Astrocyte of the hippocampus (primary cell): Measurements from ENCODE around the gene DBNDD1.
"Not testable (repeated sequence)": the region's sequence is repeated elsewhere in the genome, so short reads cannot be mapped to it uniquely, and the experiment has no call there.

Experiments
- DNase-seq: peaks from one replicate; pipeline ENCODE4 v3.0.0; 2011; ENCODE audit warnings: low read depth, low spot score

DBNDD1 gene

DNA sequence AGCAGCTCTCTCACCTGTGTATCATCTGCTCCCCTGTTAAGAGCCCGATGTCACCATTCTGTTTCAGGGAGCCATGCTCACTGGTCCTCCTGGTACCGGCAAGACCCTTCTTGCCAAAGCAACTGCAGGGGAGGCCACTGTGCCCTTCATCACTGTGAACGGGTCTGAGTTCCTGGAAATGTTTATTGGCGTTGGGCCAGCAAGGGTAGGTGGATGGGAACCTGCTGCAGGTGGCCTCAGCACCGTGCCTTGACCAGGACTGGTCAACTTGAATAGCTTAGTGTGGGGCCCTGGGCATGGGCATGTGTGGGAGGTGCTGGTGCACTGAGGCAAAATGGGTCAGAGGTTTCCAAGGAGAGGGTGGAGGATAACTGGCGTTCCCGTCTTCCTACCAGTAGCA is 28.5 kb downstream of the DBNDD1 start:
- DNase-seq = no peak

DNA sequence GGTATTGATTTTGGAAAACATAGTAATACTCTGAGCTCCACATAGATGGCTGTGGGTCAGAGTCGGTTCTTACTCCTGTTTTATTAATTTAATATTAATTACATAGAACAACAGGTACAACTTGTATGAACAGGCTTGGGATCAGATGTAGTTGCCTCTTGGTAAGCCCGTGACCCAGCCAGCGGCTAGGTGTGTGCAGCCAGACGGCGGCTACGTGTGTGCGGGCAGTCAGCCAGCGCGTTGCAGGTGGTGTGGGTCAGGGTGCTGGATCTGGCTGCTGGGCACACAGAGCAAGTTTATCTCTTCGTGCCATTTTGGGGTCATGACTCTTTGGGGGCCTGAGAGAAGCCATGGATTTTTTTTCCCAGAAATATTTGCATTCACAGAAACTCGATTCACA is 30.3 kb downstream of the DBNDD1 start:
- no peak for DNase-seq

DNA sequence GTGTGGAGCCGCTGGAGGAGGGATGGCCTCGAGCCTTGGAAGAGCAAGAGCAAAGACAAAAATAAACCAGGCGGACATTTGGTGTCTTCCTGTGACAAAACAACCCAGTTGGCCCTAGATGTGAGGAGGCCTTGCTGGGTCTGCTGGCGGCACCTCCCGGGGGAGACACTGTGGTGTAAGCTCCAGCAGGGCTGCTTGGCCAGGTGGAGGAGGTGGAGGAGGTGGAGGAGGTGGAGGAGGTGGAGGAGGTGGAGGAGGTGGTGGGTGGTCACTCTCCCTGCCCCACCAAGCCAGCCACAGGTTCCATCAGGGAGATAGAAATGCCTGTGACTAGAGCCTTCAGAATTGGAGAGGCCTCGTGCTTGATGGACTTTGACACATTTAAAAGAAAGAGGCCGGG is 32.1 kb downstream of the DBNDD1 start:
- no peak for DNase-seq

DNA sequence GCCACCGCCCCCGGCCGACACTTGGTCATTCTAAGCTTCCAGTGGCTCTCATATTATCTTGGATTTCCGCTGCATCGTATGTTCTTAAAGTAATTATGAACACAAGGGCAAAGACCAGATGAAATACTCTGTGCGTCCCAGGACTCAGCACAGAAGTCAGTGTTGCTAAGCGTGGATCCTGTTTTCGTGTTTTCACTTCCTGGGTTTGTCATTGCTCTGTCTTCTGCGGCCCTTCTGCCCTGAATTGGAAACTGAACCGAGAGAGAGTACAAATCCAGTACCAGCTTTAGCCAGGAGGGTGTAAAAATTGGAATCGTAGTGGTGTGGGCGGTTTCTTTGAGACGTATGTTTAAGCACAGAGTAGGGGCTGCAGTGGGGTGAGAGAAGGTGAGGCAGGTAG is 32.7 kb downstream of the DBNDD1 start:
- no peak for DNase-seq

DNA sequence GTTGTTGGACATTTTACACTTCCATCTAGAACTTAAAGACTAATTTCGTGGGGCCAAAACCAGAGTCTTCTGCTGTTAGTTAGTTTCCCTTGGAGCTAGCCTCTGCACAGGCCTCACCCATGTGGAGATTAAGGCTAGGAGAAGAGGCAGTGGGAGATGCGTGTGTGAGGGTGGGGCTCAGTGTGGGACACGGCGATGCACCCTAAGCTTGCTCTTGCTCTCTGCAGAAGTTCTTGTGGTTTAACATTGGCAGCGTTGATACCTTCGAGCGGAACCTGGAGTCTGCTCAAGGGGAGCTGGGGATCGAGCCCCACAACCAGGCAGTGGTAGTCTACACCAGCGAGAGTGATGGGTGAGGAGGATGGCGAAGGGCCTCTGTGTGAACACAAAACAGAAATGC is 34.0 kb downstream of the DBNDD1 start:
- DNase-seq = no peak

DNA sequence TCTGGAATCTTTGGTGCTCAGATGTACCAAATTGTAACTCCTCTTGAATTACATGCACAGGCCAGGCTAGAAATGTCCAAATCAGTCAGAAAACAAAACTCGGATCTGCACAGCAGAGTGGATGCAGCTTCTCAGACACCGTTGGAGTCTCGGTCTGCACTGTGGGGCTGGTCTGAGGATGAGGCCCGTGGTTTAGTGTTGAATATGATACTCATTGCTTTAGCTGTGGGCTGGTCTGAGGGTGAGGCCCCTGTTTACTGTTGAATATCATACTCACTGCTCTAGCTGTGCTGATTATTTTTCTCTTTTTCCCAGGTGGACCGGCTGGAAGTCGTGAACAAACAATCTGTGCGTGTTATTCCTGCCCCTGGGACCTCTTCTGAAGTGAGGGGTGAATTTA is 35.0 kb downstream of the DBNDD1 start:
- no peak for DNase-seq

DNA sequence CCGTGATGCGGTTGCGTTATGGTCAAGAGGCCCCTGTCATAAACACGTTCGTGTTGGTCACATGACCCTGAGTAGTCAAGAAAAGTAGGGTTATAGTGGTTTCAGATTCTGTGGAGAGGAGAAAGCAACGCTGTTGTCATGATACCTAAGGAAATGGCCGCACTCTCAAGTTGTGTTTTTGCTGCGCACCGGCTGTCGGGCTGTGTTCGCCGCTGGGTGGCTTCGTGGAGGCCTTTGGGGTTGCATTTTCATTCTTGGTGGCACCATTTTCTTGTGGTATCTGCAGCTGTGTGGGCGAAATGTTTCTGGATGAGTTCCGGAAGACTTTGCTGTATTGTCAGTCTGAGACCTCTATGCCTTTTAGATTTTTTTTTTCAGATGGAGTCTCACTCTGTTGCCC is 35.7 kb downstream of the DBNDD1 start:
- no peak for DNase-seq

DNA sequence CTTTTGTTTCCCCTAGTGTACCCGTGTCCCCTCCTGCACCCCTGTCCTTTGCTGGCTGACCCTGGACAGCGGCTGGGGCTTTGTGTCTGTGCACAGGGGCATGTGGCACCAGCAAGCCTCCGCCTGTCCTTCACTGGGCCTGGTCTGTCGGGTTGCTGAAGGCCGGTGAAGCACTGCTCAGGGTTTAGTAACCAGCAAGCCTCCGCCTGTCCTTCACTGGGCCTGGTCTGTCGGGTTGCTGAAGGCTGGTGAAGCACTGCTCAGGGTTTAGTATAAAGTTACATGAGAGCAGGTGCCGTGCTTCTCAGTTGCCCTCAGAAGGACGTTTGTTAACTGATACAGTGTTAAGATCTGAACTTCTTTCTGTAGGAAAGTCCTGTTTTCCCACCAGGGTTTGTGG is 36.9 kb downstream of the DBNDD1 start:
- DNase-seq = no peak

DNA sequence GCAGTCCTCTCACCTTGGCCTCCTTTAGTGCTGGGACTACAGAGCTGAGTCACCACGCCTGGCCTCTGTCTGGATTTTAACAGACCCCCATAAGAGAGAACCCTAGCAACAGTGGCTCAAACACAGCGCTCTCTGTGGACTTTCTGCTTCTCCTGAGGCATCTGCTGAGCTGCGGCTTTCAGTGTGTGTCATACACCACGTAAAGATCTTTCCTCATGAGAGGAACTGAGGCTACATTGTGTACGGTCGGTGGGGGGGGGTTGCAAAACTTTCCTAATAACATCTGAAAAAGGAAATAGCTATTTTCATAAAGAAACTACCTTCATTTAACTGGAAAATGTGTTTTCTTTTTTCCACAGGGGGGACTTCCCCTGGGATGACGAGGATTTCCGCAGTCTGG is 37.8 kb downstream of the DBNDD1 start:
- DNase-seq = no peak

DNA sequence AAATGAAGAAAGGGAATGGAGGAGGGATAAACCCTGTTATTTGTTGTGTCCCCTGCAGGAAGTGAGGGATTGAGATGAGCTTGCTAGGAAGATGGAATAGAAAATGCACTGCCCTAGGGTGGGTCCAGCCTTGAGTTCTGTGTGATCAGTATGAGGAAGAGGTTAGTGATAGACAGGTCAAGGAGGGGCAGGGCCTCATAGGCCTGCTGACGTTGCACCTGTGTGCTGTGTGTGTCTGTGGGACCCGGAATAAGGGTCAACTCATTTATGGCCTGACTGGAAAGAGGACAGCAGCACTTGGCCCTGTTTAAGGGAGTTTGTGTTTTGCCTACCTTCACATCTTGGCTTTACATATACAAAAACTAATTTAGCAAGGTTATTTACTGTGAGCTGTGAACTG is 44.4 kb downstream of the DBNDD1 start:
- no peak for DNase-seq

DNA sequence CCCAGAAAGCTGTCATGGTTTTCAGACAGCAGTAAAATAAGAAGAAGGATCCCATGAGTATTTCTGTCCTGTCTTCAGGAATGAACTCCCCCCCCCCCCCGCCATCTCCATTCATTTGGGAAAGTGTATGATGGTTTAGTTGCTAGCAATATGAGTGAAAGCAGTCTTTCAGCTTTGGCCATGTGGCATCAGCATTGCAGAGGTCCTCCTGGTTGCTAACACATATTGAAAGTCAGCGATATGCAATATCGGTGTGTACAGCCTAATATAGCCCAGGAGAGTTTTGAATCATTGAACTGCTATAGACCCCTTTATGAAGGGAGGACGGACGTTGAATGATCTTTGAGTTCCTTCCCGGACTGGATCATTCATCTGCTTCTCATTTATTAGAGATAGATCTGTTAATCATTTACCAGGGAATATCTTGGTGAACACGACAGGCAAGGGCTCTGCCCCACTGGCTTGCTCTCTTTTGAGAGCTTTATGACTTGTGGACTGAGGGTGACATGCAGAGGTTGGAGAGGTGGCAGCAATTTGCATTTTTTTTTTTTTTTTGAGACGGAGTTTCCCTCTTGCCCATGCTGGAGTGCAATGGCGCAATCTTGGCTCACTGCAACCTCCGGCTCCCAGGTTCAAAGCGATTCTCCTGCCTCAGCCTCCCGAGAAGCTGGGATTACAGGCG is 45.5 kb downstream of the DBNDD1 start:
- DNase-seq = no peak

DNA sequence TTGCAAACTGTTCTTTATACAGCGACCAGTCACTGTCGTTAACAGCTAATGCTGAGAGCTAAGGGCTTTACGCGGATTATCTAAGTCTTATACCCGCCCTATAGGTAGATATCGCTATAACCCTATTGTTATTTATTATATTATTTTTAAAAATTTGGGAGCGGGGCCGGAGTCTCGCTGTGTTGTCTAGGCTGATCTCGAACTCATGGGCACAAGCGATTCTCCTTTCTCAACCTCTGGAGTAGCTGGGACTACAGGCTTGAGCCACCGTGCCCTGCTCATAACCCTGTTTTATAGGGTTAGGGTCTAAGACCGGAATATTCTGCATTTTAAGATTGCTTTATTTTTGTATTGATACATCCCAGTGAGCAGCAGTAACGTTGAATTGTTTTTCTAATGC is 46.0 kb downstream of the DBNDD1 start:
- DNase-seq = no peak

DNA sequence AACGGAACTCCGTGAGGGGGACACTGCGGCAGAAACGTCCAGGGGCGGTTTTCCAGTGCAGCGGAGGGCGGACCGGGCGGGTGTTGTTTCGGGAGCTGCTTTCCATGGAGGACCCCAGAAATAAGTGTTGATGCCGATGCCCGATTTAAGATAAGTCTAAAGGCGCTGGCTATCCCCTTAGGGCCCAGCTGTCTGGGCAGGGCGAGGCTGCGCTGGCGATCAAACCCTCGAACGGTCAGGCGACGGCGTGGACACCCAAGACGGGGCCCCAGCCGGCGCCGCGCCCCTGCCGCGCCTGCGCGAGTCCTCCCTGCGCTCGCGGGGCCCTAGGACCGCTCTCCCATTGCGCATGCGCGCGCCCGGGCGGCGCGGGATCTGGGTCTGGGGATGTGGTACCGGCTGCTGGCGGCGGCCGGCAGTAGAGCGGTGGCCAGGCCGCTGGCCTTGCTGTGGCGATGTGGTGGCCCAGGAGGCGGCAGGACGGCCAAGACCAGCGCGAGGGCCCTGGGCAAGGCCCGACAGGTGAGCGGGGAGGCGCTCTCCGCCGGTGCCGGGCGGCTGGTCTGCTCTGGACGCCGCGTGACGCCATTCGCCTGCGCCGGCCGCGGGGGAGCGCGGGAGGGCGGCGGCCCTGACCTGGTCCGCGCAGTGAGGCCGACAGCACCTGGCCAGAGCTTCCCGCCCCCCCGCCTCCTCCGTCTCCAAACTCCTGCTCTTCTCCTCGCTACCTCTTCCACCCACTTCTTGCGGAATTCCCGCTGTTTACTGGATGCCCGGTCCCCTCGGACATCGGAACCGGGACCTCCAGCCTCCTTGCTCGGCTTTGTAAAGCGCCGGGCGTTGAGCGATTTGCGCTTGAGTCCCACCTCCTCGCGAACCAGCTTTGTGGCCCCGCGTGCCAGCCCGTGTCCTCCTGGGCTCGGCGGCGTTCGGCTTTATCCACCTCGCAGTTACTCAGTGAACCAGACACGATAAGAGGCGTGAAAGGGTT is 46.7 kb downstream of the DBNDD1 start:
- DNase-seq = peak; percentile 97

DNA sequence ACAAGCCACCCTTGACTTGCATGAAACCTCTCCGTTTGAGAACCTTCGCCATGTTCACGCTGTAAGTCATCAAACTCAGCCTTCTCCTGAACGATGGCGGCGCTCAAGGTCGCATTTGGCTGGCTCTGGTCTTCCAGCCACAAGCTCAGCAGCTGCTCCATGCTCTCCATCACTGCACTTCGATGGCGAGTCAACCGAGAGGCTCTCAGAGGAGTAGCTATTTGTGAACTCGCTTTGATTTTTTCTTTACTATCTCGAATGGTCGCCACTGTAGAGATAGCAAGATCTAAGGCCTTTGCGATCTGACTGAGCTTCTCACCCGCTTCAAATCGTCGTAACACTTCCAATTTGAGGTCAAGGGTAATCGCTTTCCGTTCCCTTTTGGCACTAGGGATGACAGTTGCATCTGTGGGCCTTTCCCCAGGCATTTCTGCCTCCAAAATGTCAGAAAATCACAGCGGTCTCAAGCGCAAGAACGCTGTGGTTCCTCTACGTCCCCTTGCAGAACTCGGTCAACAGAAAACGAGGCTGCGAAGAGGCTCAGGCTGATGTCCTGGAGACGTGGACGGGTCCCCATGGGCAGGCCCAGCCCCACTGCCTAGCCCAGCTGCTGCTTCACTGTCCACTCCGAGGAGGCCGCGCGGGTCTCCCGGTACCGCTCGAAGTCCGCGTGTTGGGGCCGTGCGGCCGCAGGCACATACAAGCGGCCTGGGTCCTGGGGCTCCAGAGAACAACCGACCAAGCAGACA is 47.6 kb downstream of the DBNDD1 start:
- DNase-seq = no peak

DNA sequence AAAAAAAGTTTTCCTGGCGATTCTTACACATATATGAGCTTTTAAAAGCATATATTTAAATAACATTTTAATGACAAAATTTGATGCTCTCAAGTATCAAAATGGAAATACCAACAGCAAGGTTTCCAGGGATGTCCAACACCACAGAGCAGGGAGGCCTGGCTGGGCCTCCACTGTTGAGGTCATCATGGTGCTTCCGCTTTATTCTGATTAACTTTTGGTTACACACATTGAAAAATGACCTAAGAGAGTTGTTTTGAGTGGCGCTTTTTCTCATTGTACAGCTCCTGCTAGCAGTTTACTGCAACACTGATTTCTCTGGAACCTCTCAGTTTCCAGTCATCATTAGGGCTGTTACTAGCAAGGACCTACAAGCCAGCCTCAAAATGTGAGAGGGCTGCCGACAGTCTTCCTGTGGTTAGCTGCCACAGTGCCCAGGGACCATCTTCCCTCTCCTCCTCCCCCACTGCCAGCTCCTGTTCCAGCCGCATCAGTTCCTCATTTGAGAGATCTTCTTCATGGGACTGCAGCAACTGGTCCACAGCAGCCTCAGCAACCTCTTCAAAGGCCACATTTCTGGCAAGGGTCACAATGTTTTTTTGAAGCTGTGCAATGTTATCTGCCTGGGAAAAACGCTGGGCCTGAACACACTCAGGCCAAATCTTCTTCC is 49.4 kb downstream of the DBNDD1 start:
- no peak for DNase-seq

DNA sequence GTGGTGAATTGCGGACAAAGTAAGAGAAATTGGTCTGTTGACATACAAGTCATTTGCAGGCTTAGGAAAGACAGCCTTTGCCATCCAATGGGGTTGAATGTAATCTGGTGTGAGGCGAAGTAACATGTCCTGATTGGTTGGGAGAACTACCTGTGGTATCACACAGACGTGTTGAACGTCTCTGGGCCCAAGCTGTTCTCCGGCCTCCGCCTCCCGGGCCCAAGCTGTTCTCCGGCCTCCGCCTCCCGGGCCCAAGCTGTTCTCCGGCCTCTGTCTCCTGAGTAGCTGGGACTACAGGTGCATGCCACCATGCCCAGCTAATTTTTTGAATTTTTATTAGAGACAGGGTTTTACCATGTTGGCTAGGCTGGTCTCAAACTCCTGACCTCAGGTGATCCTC is 51.2 kb downstream of the DBNDD1 start:
- not testable (repeated sequence) for DNase-seq

DNA sequence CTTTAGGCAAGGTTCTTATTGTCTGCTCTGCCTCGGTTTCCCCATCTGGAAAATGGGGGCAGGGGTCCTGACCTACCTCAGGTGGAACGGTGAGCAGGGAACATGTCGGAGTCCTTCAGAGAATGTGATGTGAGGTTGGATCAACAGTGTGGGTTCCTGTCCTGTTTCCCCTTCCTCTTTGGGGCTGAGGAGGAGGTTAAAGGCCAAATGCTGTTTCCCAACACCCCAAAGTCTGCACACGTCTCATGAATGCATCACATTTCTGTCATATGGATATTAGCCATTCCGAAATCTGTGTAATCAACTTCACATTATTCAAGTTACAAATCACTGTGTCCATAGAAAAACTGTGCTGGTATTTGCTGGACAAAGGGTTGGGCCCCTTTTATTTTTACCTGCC is 51.8 kb downstream of the DBNDD1 start:
- DNase-seq = not testable (repeated sequence)

DNA sequence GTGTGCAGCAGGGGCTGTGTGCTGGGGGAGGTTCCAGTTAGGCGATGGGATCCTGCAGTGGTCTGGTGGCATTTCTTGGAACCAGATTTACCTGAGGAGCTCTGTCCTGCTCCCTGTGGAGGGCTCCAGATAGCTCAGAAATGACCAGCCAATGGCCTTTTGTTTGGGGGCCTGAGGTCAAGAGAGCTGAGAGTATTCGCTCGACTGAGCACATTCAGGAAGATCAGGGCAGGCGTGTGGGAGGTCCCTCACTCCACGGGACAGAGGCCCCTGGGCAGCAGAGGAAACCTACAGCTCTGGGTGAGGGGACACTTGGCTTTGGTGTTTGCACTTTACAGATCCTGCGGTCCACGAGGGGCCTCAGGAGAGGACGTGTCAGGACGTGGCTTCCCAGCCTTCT is 52.5 kb downstream of the DBNDD1 start:
- no peak for DNase-seq

DNA sequence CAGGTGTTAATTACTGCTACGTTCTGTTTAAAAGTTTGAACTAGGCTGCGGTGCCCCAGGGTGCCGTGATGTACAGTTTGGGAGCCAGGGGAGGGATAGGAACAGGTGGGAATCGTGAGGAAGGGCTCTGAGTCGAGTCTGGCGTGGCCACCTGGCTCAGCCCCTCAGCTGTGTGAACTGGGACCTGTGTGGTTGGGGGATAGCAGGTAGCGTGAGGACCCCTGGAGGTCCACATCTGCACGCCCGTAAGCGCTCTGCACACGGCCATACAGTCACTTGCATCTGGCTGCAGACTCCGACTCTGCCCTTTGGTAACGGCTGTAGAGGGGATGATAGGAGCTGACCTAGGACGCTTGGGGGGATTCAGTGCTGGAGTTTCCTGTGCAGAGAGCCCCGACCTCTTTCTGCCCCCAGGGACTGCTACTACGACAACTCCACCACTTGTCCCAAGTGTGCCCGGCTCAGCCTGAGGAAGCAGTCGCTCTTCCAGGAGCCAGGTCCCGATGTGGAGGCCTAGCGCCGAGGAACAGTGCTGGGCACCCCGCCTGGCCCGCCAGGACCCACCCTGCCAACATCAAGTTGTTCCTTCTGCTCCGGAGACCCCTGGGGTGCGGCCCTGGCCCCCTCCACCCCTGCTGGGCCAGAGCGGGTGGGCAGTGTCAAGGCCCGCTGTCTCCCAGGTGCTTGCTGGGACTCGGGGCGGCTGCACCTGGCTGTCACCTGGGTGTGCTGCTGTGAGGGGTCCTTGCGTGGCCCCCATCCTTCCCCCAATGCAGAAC is 53.6 kb downstream of the DBNDD1 start:
- no peak for DNase-seq

DNA sequence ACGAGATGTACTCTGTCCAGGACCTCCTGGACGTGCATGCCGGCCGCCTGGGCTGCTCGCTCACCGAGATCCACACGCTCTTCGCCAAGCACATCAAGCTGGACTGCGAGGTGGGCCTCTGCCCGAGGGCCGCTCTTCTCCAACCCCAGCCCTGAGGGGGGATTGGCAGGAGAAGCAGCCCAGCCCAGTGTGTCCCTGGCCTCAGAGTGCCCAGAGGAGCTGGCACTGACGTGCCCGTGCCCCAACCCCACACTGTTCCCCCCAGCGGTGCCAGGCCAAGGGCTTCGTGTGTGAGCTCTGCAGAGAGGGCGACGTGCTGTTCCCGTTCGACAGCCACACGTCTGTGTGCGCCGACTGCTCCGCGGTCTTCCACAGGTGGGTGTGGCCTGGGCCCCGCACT is 55.1 kb downstream of the DBNDD1 start:
- DNase-seq = no peak
